Measurements from ENCODE around the gene LGI2.

The LGI2 gene

DNA sequence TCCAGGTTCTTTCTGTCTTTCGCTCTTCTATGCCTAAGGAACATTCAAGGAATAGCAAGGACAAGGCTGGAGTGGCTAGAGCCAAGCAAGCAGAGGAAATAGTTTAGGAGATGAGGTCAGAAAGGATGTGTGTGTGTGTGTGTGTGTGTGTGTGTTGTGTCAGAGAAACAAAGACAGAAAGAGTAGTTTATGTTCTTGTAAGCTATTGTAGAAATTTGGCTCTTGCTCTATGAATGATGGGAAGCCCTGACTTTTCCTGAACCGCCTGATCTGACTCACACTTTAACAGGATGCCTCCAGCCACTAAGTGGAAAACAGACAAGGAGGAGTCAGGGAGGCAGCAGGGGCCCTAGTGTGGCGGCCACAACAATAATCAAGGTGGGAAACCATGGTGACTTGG is 39.7 kb downstream of the LGI2 start:
- no peak for DNase-seq

DNA sequence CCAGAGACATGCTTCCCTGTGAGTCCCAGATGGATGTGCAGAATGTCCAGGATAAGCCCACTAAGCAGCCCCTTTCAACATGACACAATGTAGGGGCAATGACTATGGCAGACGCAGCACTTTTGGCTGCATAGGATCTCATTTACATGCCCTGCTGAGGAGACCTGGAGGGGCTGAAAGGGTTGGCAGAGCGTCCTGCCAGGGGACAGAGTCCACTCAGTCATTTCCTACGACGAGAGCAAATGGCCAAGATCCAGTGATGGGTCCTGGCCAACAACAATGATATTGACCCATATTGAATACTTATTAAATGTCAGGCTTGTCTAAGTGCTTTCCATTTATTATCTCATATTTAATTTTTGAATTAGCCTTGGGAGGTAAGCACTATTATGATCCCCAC is 41.4 kb downstream of the LGI2 start:
- no peak for DNase-seq

DNA sequence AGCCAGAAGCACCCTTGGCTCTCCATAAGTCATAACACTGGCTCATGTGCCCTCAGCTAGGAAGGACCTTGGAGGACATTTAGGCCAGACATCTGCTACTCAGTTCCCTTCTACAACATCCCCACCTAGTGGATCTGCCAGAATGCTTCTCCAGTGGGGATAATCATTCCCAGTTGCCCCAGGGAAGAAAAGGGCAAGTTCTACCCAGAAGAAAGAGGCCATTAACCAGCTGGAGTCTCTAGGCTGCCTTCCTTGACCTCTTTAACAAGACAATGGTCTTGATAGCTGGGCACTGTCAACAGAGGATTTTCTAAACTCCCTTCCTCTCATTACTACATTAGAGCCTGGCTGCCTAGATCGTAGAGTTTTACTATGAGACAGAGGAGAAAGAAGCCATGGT is 42.0 kb downstream of the LGI2 start:
- no peak for DNase-seq

DNA sequence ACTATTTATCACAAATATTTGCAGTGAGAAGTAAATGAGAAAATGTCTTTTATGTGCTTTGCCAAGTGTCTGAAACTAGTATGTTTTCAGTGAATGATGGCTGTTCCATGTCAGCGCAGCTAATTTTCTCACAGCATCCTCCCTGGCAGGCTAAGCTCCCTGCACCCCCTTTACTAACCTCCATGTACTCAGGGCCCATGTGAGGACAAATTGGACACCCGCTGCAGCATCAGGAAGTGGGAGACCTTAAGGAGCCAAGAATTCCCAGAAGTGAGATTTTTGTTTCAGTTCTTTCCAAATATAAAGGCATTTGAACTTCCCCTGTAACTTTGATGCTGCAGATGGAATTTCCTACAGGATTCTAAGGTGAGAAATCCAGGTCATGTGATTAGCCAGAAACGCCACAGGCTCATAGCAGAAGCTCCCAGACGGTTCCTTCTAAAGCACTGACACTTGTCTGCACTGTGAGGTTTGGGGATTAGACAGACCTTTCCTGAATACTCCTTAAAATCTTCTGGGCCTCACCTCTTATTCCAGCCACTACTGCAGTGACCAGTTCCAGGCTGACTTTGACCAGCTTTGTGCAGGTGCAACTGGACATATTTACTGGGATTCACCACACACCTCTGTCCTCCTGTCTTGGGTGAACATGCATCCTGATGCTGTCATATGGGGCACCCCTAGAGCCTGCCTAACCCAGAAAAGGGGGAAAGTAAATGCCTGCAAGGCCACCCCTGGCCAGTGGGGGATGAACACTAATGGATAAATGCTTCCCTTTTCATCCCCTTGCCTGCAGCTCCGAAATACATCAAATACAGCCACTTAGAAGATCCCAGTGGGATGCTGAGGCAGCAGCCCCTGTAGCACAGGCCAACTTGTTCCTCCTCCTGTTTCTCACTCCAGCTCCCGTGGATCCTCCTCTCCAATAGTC is 45.9 kb downstream of the LGI2 start:
- no peak for DNase-seq

DNA sequence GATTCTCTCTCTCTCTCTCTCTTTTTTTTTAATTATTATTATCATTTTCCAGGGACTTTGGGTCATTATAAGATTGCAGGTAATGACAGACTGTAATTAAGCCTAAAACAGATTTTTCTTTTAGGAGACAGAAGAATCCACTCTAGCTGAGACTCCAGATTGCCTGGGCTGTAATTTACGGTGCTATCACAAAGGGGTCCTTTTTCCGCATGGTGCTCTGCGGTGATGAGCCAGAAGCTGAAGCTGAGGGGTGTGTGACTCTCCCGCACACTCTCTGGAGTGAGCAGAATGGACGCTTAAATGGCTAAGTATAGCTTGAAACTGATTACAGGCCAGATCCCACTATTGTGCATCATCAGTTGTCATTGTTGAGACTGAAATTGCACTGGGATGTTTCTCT is 50.0 kb downstream of the LGI2 start:
- no peak for DNase-seq

DNA sequence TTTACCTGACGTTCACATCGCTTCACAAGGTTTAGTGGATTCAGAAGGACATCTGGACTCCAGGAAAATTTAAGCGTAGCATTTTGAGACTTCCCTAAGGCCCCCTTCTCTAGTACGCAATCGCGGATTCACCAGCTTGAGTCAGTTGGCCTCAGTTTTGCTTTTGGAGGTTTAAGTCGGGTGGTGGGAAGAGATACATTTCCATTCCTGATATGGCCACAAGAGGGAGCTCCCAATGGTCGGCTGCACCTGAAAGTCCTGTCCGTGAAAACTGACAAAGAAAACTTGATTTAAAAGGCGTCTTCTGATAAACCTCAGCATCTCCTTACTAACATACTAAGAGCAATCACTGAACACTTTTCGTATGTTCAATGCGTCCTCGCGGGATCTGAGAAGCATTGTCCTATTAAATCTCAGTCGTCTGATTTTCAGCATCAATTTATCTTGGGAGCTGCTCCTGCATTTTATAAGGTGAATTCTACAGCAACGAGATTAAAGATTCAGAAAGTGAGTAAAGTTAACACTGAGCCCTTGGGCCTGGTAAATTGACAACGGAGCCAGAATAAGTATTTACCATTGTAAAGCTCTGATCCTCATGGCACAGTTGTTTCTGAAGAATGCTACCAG is 50.6 kb downstream of the LGI2 start:
- DNase-seq = peak in 1 of 2 experiments; percentile 8

DNA sequence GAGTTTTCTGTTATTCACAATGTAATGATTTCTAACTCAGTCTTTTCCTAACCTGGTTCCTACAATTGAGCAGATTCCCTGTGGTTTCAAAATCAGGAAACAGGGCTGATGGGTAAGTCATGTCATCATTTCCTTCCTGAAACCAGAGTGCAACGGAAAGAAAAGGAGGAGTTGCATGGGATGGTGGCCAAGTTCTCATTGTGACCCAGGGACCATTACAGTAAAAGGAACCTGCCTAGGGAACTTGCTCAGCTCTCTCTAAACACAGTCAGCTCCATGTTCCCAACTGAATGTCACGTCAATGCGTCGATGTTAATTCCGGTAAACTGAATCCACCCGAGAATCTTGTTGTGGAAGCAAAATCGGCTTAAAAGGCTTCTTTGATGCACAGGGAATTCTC is 51.2 kb downstream of the LGI2 start:
- no peak for DNase-seq

DNA sequence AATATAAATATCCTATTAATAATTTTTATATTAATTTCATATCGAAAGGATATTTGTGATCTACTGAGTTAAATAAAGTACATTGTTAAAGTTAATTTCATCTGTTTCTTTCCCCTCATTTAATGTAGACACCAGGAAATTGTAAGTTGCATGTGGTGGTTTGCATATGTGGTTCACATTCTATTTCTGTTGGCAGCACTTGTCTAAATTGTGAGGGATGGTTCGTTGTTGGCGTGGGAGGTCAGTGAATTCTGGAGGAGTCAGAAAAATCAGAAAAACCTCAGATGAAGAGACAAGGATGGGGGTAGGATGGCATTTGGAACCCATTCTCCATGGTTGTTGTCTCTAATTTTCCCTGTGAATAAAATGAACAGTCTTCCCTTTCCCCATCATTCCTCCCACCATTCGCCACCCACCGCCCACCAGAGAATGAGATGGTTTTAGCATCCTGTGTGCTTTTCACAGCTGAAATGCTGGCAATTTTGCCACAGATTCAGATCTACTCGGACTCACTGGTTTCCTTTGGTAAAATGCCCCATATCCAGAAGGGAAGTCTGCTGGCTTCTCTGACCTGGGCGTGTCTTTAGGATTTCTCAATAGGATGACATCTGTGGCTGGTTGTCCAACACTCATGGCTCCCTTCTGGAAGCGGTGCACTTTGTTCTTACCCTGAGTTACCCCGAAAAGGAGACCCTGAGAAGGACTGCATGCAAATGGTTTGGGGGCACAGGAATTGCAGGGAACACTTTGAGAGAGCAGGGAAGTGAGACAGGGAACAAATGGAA is 52.3 kb downstream of the LGI2 start:
- no peak for DNase-seq

DNA sequence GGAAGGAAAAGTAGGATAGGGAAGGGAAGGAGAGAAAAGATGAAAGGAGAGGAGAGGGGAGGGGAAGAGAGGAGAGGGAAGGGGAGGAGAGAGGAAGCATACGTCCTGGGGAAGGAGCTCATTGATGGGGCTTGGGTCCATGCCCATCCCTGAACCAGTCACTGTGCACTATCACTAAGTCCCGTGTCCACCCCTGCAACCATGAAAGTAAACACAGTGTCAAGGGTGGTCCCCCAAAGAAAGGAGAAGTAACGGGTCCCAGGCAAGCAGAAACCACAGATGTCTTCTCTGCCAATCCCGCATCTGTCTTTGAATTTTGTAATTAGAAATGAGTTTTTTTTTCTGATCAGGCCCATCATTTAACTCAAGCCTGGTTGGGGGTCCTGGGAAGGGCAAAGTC is 55.2 kb downstream of the LGI2 start:
- DNase-seq = no peak

DNA sequence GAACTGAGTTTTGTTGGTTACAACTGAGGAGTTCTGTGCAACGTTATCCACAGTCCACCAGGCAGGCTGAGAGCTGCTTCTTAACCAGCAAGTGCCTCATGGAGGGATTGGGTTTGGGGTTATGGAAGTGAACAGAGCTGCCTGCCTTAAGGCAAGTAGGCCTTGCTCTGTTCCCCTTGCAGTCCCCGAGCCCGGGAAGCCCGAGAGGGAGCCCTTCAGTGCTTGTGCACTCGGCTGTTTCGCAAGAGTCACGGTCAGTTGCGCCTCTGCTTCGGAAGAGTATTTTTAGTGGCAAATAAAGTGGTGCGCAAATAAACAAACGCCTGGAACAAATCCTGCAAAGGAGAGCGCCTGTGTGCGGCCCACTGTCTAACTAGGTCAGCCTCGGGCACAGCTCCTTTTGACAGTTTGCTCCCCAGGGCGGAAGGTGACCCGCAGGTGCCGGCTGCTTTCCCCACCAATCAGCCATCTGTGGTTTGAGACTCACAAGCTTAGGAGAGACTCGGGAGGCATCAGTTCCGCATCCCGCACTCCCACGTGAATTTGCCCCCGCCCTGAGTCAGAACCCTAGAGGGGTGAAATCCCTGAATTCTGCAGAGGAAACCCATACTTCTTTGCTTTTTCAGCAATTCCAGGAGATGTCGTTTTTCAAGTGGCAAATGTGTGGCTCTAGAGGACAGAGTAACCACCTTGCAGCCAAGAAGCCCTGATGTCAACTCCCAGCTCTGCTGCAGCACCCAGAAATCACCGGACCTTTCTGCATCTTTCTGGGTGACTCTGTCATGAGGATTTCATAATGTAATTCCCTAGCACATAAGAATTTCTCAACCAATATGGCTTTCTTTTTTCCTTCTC is 56.8 kb downstream of the LGI2 start:
- peak in 1 of 2 experiments; percentile 27 for DNase-seq

DNA sequence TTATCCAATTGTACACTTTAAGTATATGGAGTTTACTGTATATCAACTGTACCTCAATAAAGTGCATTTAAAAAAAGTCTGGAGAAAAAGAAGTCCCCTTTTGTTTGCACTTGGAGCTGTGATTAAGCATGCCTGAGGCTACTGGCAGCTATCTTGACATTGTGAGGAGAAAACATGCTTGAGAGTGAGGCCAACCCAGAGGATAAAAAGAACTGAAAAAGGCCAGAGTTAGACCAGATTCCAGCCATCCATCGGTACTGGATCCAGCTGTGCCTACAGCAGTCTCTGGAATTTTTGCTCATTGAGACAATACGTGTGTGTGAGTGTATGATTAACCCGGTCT is 57.4 kb downstream of the LGI2 start:
- no peak for DNase-seq

DNA sequence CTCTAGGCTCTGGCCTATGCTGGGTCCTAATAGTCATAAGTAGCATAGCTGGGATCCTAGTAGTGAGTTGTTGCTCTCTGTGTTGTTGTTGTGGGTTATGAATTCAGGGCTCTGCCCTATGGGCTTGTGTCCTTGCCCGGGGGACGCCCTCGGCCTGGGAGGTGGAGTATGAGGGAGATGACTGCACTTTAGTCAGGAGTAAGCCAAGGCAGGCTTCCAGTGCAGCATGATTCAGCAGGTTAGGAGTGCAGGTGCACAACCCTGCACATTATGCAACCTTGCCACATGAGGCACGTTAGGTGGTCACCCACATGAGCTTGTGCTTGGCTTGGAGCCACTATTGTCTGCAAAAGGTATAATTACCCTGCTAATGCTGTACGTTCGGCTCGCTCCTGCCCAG is 59.6 kb downstream of the LGI2 start:
- DNase-seq = no peak

DNA sequence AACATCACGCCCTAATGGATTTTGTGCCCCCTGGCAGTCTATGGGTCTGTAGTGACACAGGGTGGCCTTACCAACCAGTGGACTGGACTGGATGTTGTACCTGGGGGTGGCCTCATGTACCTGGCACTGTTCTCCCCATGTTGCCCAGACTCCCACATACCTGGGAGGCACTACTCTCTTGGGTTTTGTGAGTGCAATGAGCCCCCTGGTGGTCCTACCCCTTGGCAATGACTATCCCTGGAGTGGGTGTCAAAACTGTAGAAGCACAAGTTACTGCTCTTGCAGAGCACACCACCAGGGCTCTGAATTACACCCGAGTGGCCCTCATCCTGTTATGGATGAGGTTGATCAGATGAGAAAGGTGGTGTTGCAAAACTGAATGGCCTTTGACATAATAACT is 60.1 kb downstream of the LGI2 start:
- DNase-seq = no peak

DNA sequence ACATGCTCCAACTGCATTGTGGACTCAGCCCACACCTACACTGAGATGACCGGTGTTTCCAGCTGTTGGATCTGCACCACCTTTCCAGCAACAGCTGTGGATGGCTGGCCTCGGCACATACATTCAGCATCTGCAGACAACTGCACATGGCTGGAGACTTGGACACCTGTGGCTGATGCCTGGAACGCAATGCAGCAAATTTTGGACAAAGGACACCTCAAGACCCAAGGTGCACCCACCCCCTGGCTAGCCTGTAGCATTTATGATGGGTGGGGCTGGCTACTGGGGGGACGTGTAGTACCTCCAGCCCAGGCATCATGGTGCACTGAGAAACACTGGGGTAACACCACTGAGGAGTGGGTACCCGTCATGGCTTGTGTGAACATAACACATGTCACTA is 60.6 kb downstream of the LGI2 start:
- no peak for DNase-seq

DNA sequence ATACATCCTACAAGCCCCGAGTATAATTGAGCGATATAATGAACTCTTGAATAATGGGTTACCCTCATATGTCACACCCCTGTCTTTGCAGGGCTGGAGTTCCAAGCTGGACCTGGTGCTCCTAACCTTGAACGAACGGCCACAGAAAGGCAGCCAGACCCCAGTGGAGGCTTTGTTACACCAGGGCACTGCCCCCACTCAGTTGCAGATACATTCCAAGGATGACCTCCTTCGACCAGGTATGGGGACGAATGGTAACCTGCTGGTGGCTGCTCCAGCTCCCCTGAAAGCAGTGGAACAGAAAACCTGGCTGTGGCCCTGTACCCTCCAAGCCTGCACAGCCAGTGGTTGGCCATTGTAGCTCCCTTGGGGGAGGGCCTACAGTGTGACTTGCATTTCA is 61.3 kb downstream of the LGI2 start:
- no peak for DNase-seq

DNA sequence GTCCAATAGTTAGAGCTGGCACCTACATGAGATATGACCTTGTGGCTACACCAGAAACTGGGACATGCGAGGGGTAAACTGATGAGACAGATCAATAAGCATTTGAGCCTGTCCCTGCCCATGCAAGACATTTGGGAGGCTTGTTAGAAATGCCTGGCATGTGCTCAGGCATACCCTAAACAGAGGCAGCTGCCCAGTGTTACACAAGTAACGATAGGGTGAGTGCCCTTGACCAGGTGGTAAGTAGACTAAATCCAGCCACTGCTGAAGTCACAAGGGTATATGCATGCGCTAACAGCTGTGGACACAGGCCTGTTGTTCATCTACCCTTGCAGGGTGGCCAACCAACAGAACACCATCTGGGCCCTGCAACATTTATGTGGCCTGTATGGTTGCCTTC is 61.8 kb downstream of the LGI2 start:
- no peak for DNase-seq

DNA sequence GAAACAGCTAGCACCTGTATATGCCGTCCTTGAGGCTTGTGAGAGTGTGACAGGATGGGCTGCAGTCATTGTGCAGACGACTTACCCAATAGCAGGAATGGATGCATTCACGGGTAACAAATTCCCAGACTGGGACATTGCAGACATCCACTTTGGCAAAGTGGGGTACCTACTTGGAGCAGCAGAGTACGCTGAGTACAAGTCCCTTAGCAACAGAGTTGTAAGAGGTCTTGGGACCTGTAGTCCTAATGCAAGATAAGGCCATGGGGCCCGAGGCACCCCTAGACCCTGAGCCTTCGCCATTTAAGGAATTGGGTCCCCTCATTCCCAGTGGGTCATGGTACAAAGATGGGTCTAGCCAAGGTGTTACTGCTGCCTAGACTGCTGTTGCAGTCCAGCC is 62.5 kb downstream of the LGI2 start:
- no peak for DNase-seq

DNA sequence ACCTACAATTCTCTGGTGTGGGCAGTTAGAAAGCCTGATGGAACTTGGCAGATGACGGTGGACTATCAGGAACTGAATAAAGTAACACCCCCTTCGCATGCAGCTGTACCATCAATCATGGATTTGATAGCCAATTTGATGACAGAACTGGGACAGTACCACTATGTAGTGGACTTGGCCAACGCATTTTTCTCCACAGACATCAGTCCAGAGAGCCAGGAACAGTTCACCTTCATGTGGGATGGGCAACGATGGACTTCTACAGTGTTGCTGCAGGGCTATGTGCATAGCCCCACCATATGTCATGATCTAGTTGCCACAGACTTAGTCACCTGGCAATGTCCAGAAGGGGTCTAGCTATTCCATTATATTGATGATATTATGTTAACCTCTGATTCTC is 63.4 kb downstream of the LGI2 start:
- no peak for DNase-seq

DNA sequence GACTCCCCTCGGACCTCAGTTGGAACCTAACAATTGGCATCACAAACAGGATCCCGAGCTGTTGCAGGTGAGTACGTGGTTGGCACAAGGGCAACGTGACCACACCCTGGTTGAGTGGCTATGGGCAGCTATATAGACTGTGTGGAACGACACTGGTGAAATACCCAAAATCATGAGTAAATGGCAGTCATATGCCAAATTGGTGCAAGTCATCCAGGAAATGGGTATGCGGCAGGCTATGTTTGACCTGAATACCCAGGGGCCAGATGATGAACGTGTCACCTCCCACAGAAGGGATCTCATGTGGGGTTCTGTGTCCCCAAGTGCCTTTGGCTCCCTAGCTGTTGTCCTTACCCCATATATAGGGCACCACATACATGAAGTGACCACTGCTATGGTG is 64.7 kb downstream of the LGI2 start:
- no peak for DNase-seq

DNA sequence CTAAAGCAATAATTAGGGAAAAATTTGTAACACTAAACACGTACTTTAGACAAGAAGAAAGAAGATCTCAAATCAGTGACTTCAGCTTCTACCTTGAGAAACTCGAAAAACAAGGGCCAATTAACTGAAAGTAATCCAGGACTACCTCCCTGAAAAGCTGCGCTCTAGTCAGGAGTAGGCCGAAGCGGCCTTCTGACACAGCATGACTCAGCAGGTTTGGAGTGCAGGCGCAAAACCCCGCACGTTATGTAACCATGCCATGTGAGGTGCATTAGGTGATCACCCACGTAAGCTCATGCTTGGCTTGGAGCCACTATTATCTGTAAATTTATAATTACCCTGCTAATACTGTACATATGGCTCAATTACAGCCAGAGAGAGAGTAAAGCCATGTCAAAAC is 65.1 kb downstream of the LGI2 start:
- no peak for DNase-seq

DNA sequence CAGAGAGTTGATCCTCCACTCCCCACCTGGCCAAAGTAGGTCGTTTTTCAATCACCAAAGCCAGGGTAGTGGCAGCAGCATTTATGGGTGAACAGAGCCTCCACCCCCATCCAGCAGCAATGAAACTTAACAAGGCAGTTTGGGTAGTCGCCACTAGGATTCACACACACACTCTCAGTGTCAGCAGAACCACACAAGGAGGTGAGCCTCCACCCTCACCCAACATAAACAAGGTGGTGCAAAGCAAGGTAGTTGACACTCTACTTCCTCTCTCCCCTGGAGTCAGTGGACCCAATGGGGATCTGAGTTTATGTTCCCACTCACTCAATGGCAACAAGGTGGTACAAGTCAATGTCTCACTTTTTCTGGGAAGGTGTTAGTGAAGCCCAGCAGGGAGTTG is 67.5 kb downstream of the LGI2 start:
- DNase-seq = no peak

DNA sequence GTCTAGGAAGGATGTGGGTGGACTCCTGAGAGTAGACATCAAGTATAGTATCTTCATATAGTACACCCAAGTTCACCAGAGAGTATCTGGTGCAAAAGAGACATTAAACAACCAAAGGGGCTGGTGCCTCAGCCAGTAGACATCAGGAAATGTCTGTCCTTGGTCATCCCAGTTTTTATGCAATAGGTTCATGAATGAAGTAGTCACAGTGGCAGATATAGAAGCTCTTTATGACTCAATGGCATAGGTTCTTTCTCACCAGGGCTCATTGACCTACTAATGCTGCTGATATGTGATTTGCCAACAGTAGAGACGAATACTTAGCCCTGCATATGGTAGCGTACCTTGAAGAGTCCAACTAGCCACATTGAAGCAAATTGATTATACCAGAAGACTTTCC is 72.9 kb downstream of the LGI2 start:
- no peak for DNase-seq

DNA sequence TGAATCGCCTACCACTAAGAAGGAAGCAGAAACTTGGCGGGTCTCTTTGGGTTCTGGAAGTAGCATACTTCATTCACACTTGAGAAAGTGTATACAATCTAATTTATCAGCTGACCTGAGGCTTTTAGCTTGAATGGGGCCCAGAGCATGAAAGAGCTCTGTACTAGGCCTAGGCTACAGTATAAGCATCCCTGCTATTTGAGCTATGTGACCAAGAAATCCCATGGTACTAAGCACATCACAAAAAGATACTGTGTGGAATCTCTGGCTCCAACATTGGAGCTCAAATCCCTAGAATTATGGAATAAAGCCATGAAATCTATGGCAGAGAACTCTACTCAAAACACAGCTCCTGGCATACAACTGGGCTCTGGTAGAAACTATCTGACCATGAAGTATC is 74.0 kb downstream of the LGI2 start:
- DNase-seq = no peak
